Erythroblast (primary cell): ENCODE results near the gene FOXP1.

Experiments used
- GATA1 ChIP-seq: IDR thresholded peaks from 2 replicates; pipeline ENCODE4 v1.6.1; 2011; ENCODE audit warnings: low read depth, mild to moderate bottlenecking, control low read depth, low read length, moderate library complexity
- POLR2A ChIP-seq: IDR thresholded peaks from 2 replicates; pipeline ENCODE4 v1.6.1; 2011; ENCODE audit warnings: mild to moderate bottlenecking, low read length

DNA sequence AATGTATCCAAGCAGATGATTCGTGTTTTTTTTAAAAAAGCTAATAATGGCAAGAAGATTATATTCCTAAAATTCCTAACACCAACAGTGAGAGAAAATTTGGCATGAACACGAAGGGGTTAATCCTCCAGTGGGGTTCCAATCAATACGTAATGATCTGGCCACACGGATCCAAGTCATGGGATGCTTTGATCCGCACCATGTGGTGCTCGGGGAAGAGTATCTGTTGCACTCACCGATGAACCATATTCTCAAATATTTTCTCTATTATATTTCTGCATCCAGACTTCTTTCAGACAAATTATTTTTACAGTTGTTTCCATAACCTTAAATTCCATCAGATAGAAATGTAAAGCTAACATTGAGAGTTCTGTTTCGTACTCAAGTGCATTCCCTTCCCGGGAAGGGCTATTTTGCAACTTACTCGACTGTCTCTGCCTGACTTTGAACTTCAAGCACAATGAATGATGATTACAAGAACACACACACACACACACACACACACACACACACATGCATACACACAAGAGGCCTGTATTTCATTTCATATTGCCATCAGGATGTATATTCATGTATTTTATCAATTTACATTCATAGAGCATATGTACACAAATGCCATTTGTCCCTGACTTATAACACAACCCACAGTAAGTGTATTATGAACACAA is 567.2 kb downstream of the FOXP1 start:
- TF ChIP-seq POLR2A (no peak), GATA1 (no peak)
